Muscle layer of duodenum (tissue), 2 donors: ENCODE results near the gene SMTNL2.
"Not testable (repeated sequence)": the region's sequence is repeated elsewhere in the genome, so short reads cannot be mapped to it uniquely, and the experiment has no call there.

Experiments
- H3K27ac ChIP-seq: one replicate; pipeline ENCODE4 v1.7.0; 2013; ENCODE audit warnings: mild to moderate bottlenecking, low read length
- H3K27me3 ChIP-seq: one replicate; pipeline ENCODE4 v1.7.0; 2013; ENCODE audit warnings: low read depth, mild to moderate bottlenecking, control low read depth, low read length
- H3K36me3 ChIP-seq, 2 donors: one replicate each; pipeline ENCODE4 v1.7.0; 2013; ENCODE audit warnings: low read length in 2 of 2, control low read depth in 1 of 2, mild to moderate bottlenecking in 1 of 2; ENCODE audit not compliant: insufficient read depth in 2 of 2, control insufficient read depth in 1 of 2
- H3K4me1 ChIP-seq, 2 donors: one replicate each; pipeline ENCODE4 v1.7.0; 2013; ENCODE audit warnings: low read length in 2 of 2, mild to moderate bottlenecking in 2 of 2, control low read depth in 1 of 2, moderate library complexity in 1 of 2; ENCODE audit not compliant: insufficient read depth in 2 of 2, control insufficient read depth in 1 of 2
- H3K4me3 ChIP-seq, 2 donors: one replicate each; pipeline ENCODE4 v1.7.0; 2013; ENCODE audit warnings: low read length in 2 of 2, low read depth in 1 of 2, mild to moderate bottlenecking in 1 of 2
- H3K9me3 ChIP-seq, 2 donors: one replicate each; pipeline ENCODE4 v1.7.0; 2013; ENCODE audit warnings: low read length in 2 of 2, control low read depth in 1 of 2, mild to moderate bottlenecking in 1 of 2; ENCODE audit not compliant: control insufficient read depth in 1 of 2
- donor health status: healthy.

Gene SMTNL2

DNA sequence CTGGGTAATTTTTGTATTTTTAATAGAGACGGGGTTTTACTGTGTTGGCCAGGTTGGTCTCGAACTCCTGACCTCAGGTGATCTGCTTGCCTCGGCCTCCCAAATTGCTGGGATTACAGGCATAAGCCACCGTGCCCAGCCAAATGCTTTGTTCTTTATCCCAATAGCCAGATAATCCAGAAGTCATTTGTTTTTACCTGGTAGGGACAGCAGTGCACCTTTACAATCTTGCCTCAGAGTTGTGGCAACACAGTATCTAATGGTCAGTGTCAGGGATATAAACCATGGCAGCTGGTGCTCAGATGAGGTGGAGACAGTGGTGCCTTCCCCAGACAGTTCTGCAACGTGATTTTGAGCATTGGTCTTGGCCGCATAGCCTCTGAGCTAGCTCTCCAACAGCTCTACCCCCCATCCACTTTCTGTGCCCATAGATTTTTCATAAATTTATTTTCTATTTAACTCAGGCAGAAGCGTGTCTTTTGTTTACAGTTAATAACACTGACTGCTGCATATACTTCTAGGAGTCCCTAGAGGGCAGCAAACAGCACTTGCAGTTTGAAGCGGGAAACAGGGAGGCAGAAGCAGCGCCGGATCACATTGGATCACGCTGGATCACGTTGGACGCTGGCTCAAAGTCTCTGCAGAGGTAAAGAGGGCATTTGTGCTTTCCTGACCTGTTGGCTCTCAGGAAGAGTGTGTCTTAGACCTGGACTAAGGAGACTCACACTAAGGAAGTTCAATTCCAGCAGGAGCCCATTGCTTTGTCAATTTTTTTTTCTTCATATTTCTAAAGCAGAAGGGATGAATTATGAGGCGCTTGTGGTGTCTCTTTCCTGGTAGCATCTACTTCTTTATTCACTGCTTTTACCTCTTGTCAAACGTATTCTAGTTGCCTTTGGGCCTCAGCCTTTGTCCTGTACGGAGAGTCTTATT, 18.9 kb upstream of the SMTNL2 start:
- H3K27ac ChIP-seq = no peak overlapping the region
- no peak overlapping the region for H3K4me3 ChIP-seq
- no peaks in the 10 kb centered on the region for H3K9me3 ChIP-seq
- H3K4me1 ChIP-seq = peaks cover 4 to 11% of the 10 kb centered on the region in 2 donors
- no peaks in the 10 kb centered on the region for H3K36me3 ChIP-seq
- no peaks in the 10 kb centered on the region for H3K27me3 ChIP-seq

- no peak overlapping the region for H3K27ac ChIP-seq
Observed at GRCh38 chr17:4566785-4567184, 17.5 kb upstream of the SMTNL2 start.

DNA sequence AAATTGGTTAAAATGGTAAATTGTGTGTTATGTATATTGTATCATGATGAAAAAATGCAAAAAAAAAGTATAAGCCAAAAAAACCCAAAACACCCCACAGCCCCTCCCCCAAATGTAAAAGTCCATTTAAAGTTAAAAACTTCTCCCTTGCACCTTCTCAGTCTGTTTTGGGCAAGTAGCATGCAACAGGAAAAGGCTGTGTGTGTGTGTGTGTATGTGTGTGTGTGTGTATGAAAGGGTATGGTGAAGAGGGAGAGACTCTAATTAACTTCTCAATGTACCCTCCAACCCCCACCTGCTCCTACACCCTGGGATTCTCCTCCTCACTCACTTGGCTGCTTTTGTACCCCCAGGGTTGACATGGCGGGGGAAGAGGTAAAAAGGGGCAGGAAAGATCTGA, 14.7 kb upstream of the SMTNL2 start:
- H3K4me1 ChIP-seq = peaks cover 0 to 4% of the 10 kb centered on the region in 2 donors
- no peaks in the 10 kb centered on the region for H3K27me3 ChIP-seq
- H3K27ac ChIP-seq = no peak overlapping the region
- H3K36me3 ChIP-seq = no peaks in the 10 kb centered on the region
- H3K4me3 ChIP-seq = no peak overlapping the region
- no peaks in the 10 kb centered on the region for H3K9me3 ChIP-seq

More at GRCh38 chr17:4566785-4567184, 17.5 kb upstream of the SMTNL2 start:
- Histone ChIP-seq H3K36me3 (no peaks in the 10 kb centered on the region), H3K4me3 (no peak overlapping the region), H3K4me1 (peaks cover 4 to 11% of the 10 kb centered on the region in 2 donors), H3K27me3 (no peaks in the 10 kb centered on the region), H3K9me3 (no peaks in the 10 kb centered on the region)

DNA sequence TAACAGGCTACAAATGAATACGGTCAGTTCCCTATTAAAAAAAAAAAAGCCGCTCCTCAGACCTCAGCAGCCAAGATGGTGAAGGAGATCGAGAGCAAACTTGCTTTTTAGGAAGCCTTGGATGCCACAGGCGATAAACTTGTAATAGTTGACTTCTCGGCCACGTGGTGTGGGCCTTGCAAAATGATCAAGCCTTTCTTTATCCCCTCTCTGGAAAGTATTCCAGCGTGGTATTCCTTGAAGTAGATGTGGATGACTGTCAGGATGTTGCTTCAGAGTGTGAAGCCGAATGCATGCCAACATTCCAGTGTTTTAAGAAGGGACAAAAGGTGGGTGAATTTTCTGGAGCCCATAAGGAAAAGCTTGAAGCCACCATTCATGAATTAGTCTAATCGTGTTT, 12.2 kb upstream of the SMTNL2 start:
- no peaks in the 10 kb centered on the region for H3K4me1 ChIP-seq
- no peak overlapping the region for H3K27ac ChIP-seq
- H3K36me3 ChIP-seq = no peaks in the 10 kb centered on the region
- H3K27me3 ChIP-seq = no peaks in the 10 kb centered on the region
- no peak overlapping the region for H3K4me3 ChIP-seq
- H3K9me3 ChIP-seq = no peaks in the 10 kb centered on the region

GRCh38 chr17:4573115-4573514, 11.2 kb upstream of the SMTNL2 start:
- H3K36me3 ChIP-seq = no peaks in the 10 kb centered on the region
- H3K27ac ChIP-seq = no peak overlapping the region

DNA sequence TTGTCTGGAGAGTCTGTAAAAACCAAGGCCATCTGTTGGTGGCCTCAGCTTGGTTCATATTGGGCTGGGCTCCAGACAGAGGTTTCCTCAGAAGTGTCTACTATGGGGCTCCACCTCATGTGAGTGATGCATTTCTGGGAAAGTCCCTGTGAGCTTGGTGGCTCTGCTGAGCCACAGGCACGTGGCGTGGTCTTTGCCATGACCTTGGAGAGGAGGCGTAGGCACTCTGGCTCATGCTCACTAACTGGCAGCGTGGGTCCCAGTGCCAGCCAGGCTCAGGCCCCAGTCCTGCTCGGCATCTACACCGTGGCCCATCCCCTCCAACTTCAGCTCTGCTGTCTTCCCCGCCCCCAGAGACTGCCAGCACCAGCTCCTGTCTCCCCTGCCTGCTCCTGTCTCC, 10.7 kb upstream of the SMTNL2 start:
- no peak overlapping the region for H3K27ac ChIP-seq
- no peak overlapping the region for H3K4me3 ChIP-seq
- no peaks in the 10 kb centered on the region for H3K36me3 ChIP-seq
- no peaks in the 10 kb centered on the region for H3K4me1 ChIP-seq
- H3K27me3 ChIP-seq = no peaks in the 10 kb centered on the region
- H3K9me3 ChIP-seq = no peaks in the 10 kb centered on the region

More at GRCh38 chr17:4573115-4573514, 11.2 kb upstream of the SMTNL2 start:
- Histone ChIP-seq H3K4me1 (no peaks in the 10 kb centered on the region), H3K27me3 (no peaks in the 10 kb centered on the region), H3K4me3 (no peak overlapping the region), H3K9me3 (no peaks in the 10 kb centered on the region)

DNA sequence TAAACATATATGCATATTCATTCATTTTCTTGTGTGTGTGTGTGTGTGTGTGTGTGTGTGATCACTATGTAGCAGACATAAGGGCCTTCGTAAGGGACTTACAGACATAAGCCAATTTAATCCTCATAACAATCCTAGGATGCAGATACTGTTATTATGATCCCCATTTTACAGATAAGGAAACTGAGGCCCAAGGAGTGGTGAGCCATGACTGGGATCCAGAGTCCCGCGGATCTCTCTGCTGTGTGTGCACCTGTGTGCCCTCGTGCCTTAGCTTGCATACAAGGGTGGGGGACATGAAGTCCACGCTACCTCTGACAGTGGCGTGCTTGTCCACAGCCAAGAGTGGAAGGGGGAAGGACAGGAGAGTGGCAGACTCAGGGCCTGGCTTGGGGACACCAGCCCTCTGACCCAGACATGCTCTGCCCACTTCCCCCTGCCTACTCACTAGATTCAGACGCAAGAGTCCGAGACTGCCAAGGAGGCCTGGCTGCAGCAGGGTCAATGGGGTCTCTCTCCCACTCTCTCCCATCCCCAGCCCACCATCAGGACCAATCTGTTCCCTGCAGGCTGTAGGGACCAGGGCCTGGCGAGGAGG, 9.8 kb upstream of the SMTNL2 start:
- H3K4me1 ChIP-seq = no peaks in the 10 kb centered on the region
- H3K27ac ChIP-seq = no peak overlapping the region
- no peaks in the 10 kb centered on the region for H3K27me3 ChIP-seq
- H3K4me3 ChIP-seq = no peak overlapping the region
- H3K36me3 ChIP-seq = no peaks in the 10 kb centered on the region
- H3K9me3 ChIP-seq = no peaks in the 10 kb centered on the region

- Histone ChIP-seq H3K27me3 (no peaks in the 10 kb centered on the region), H3K4me3 (no peak overlapping the region), H3K27ac (no peak overlapping the region), H3K9me3 (no peaks in the 10 kb centered on the region), H3K36me3 (no peaks in the 10 kb centered on the region), H3K4me1 (no peaks in the 10 kb centered on the region)
Observed at GRCh38 chr17:4576161-4576558, 8.2 kb upstream of the SMTNL2 start.

DNA sequence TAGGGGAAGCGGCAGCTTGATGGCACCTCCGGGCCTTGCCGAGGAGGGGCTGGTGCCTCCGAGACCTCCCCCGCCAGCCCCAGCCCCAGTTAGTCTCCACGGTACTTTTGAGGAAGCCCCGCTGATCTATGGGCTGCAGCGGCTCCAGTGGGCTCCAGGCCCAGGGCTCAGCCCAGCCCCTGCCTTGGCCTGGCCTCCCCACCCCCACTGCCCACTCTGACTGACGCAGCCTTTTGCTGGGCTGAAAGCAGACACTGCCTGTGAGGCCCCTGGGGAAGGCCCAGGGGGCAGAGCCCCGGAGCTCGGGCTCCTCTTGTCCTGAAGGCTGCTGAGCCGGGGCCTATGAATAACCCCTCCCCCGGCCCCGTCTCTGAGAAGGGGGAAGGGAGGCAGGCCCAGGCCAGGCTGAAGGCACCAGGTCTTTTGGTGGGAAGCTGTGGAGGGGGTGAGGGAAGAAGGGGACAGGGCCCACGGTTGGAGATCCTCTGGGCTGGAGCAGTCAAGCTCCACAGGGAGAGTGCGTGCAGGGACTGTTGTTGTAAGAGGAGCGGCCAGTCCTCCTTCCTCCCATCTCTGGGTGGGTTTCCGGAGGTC, 7.5 kb upstream of the SMTNL2 start:
- no peaks in the 10 kb centered on the region for H3K9me3 ChIP-seq
- no peaks in the 10 kb centered on the region for H3K36me3 ChIP-seq
- H3K4me1 ChIP-seq = no peaks in the 10 kb centered on the region
- H3K27me3 ChIP-seq = peaks cover under 1% of the 10 kb centered on the region
- H3K4me3 ChIP-seq = no peak overlapping the region
- no peak overlapping the region for H3K27ac ChIP-seq

DNA sequence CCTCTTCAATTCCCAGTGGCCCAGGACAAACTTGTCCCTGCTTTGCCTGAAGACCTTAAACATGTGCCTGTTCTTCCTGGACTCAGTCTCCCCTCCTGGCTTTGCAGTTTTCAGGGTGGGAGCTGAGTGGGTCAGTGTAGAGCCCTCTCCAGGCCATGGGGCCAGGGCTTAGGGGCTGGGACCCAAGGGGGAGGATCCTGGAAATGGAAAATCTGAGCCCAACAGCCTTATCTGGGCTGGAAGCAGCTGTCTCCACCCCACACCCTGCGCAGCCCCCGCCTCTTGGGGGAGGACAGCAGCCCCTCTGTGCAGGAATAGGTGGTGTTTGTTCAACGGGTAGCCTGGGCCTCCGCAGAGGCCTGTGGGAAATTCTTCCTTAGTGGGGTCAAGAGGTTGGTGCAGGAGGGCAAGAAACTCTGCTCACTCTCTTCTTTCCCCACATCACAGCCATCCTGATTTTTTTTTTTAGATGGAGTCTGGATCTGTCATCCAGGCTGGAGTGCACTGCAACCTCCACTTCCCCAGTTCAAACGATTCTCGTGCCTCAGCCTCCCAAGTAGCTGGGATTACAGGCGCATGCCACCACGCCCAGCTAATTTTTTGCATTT, 6.8 kb upstream of the SMTNL2 start:
- no peaks in the 10 kb centered on the region for H3K9me3 ChIP-seq
- H3K27me3 ChIP-seq = peaks cover 7% of the 10 kb centered on the region
- no peaks in the 10 kb centered on the region for H3K4me1 ChIP-seq
- H3K27ac ChIP-seq = no peak overlapping the region
- H3K36me3 ChIP-seq = no peaks in the 10 kb centered on the region
- no peak overlapping the region for H3K4me3 ChIP-seq

GRCh38 chr17:4578349-4578748, 6.0 kb upstream of the SMTNL2 start:
- H3K9me3 ChIP-seq, H3K36me3 ChIP-seq, H3K27ac ChIP-seq, H3K4me1 ChIP-seq, H3K4me3 ChIP-seq: not testable (repeated sequence)
- peaks cover 14% of the 10 kb centered on the region for H3K27me3 ChIP-seq
